Endothelial cell (in vitro differentiated cells): Measurements from ENCODE around the gene SORBS1. TPM values are rescaled to one million over a fixed set of nuclear protein-coding genes. Genes with fewer than 3 reads are reported as not detected.
A peak's percentile ranks its signal among the peaks of the same experiment; 100 is the strongest.

Experiments used
- DNase-seq: peaks from one replicate; pipeline ENCODE4 v3.0.0; 2021; ENCODE audit warnings: low spot score
- H3K27ac Mint-ChIP-seq: one replicate; pipeline ENCODE4 v1.8.0; 2021; ENCODE audit warnings: mixed read lengths, inconsistent platforms; ENCODE audit not compliant: unreplicated experiment
- H3K27me3 Mint-ChIP-seq: one replicate; pipeline ENCODE4 v1.8.0; 2021; ENCODE audit warnings: mild to moderate bottlenecking, moderate library complexity, mixed read lengths, inconsistent platforms; ENCODE audit not compliant: unreplicated experiment
- H3K36me3 Mint-ChIP-seq: one replicate; pipeline ENCODE4 v1.8.0; 2021; ENCODE audit warnings: mild to moderate bottlenecking, low read depth, mixed read lengths, inconsistent platforms; ENCODE audit not compliant: unreplicated experiment
- H3K4me1 Mint-ChIP-seq: one replicate; pipeline ENCODE4 v1.8.0; 2021; ENCODE audit warnings: mild to moderate bottlenecking, mixed read lengths, inconsistent platforms; ENCODE audit not compliant: unreplicated experiment
- H3K4me3 Mint-ChIP-seq: one replicate; pipeline ENCODE4 v1.8.0; 2021; ENCODE audit warnings: mild to moderate bottlenecking, mixed read lengths, inconsistent platforms; ENCODE audit not compliant: unreplicated experiment
- H3K9me3 Mint-ChIP-seq: one replicate; pipeline ENCODE4 v1.8.0; 2021; ENCODE audit warnings: mixed read lengths, inconsistent platforms; ENCODE audit not compliant: unreplicated experiment
- total RNA-seq: library from RNA; stranded (reverse); fragmentation: NEBNext Ultra II Directional; extraction: Animal tissue kit (Norgen Biotek cat#: 25700); gene quantifications from one replicate; pipeline ENCODE4 v1.2.1, GENCODE V29; 2021; ENCODE audit not compliant: unreplicated experiment
- TF ChIP-seq, protein P1 (sequence below): fragments of 200-600 bp; sonication (generic); IDR thresholded peaks from one replicate; pipeline ENCODE4 v1.5.0; 2021; ENCODE audit warnings: antibody characterized with exemption; ENCODE audit not compliant: unreplicated experiment

Gene SORBS1
- total RNA-seq, 1 donor from 2014 or later = 103 TPM

DNA sequence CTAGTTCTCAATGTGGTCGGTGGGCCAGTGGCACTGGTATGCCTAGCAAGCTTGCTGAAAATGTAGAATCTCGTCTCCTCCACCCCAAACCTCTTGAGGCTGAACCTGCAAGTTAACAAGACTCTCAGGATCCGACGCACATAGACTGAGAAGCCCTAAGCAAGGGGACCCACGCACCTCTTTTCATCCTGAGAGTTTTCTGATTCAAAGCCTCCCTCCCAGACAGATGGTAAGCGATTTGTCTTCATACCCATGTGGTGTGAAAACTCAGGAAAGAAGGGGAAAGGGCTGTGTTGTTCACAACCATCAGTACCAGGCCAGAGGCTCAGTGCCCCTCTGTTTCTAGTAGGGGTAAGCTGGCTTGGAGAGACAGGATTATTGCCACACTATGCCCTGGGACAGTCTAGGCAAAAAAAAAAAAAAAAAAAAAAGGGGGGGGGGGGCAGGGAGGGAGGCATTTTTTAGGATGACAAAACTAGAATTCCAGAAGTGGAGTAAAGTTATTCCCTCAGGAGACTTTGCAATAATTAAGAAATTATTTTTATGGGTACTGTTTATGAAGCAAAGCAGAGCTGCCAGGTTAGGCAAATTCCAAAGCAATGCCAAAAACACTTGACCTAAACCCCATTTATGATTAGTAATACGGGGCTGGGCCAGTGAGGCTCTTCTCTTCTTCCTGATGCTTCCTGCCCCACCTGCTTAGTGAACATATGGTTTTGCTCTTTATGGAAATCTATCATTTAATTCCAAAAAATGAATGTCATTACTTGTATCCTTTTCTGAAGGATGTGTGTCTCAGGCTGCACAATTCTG, 152.8 kb downstream of the SORBS1 start:
- Mint-ChIP-seq H3K4me1 (peaks cover 22% of the 10 kb centered on the region), H3K36me3 (peaks cover 34% of the 10 kb centered on the region), H3K9me3 (no peaks in the 10 kb centered on the region), H3K27me3 (peaks cover 7% of the 10 kb centered on the region), H3K4me3 (no peak overlapping the region), H3K27ac (no peak overlapping the region)
- TF ChIP-seq, protein P1, sequence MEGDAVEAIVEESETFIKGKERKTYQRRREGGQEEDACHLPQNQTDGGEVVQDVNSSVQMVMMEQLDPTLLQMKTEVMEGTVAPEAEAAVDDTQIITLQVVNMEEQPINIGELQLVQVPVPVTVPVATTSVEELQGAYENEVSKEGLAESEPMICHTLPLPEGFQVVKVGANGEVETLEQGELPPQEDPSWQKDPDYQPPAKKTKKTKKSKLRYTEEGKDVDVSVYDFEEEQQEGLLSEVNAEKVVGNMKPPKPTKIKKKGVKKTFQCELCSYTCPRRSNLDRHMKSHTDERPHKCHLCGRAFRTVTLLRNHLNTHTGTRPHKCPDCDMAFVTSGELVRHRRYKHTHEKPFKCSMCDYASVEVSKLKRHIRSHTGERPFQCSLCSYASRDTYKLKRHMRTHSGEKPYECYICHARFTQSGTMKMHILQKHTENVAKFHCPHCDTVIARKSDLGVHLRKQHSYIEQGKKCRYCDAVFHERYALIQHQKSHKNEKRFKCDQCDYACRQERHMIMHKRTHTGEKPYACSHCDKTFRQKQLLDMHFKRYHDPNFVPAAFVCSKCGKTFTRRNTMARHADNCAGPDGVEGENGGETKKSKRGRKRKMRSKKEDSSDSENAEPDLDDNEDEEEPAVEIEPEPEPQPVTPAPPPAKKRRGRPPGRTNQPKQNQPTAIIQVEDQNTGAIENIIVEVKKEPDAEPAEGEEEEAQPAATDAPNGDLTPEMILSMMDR = no peak
- DNase-seq = no peak

- no peak overlapping the region for H3K27ac Mint-ChIP-seq
- peaks cover 7% of the 10 kb centered on the region for H3K27me3 Mint-ChIP-seq
- TF ChIP-seq, protein P1 = no peak
- H3K9me3 Mint-ChIP-seq = no peaks in the 10 kb centered on the region
- peaks cover 40% of the 10 kb centered on the region for H3K36me3 Mint-ChIP-seq
- DNase-seq = no peak
- peaks cover 16% of the 10 kb centered on the region for H3K4me1 Mint-ChIP-seq
- no peak overlapping the region for H3K4me3 Mint-ChIP-seq
Measured at GRCh38 chr10:95407546-95407945, 153.6 kb downstream of the SORBS1 start.

GRCh38 chr10:95406651-95407280, 154.4 kb downstream of the SORBS1 start:
- Mint-ChIP-seq H3K27me3 (peaks cover 7% of the 10 kb centered on the region), H3K4me3 (no peak overlapping the region), H3K36me3 (peaks cover 40% of the 10 kb centered on the region), H3K9me3 (no peaks in the 10 kb centered on the region), H3K4me1 (peaks cover 11% of the 10 kb centered on the region), H3K27ac (no peak overlapping the region)
- DNase-seq = no peak
- TF ChIP-seq, protein P1 = no peak

DNA sequence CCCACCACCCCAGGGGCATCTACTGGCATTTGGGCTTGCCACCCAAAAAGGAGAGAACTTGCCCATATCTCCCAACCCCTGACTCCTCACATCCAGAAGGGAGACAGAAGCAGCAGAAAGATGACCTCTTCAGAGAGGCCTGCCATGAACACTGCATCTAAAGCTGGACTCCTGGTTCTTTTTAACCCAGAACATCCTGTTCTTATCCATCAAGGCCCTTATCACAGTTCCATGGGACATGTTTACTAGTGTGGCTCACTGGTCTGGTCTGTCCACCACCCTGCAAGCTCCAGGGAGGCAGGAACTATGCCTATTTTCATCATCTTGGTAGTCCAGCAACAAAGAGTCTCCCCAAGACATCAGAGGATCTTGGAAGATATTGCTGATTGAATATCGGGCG, 155.5 kb downstream of the SORBS1 start:
- Mint-ChIP-seq H3K4me1 (peaks cover 13% of the 10 kb centered on the region), H3K36me3 (peaks cover 49% of the 10 kb centered on the region), H3K27me3 (peaks cover 7% of the 10 kb centered on the region), H3K27ac (no peak overlapping the region), H3K4me3 (peak overlapping the region; percentile 11), H3K9me3 (no peaks in the 10 kb centered on the region)
- DNase-seq = no peak
- TF ChIP-seq, protein P1 = no peak

GRCh38 chr10:95404864-95405263, 156.3 kb downstream of the SORBS1 start:
- DNase-seq = no peak
- Mint-ChIP-seq H3K27me3 (peaks cover 7% of the 10 kb centered on the region), H3K27ac (no peak overlapping the region), H3K9me3 (no peaks in the 10 kb centered on the region), H3K36me3 (peaks cover 51% of the 10 kb centered on the region), H3K4me1 (peaks cover 12% of the 10 kb centered on the region), H3K4me3 (no peak overlapping the region)
- TF ChIP-seq, protein P1 = no peak
